Neural progenitor cell (in vitro differentiated cells): ENCODE results near the gene RAP1GDS1. TPM values are rescaled to one million over a fixed set of nuclear protein-coding genes. Genes with fewer than 3 reads are reported as not detected.

ENCODE experiments used
- DNase-seq: peaks from one replicate; pipeline ENCODE4 v3.0.0-alpha.2; 2016; ENCODE audit warnings: low spot score
- H2AFZ ChIP-seq: fragments of 200-600 bp; sonication (generic); replicated peaks from 2 replicates; pipeline ENCODE4 v1.6.1; 2016; ENCODE audit warnings: antibody characterized with exemption
- H3F3A ChIP-seq: fragments of 200-600 bp; sonication (generic); 2 replicates; pipeline ENCODE4 v1.6.1; 2016; ENCODE audit warnings: antibody characterized with exemption, low read depth
- H3K27ac ChIP-seq: fragments of 200-600 bp; sonication (generic); 2 replicates; pipeline ENCODE4 v1.5.1; 2016; ENCODE audit warnings: mild to moderate bottlenecking
- H3K27me3 ChIP-seq: fragments of 200-600 bp; sonication (generic); 2 replicates; pipeline ENCODE4 v1.6.1; 2016; ENCODE audit warnings: mild to moderate bottlenecking, moderate library complexity
- H3K36me3 ChIP-seq: fragments of 200-600 bp; sonication (generic); 2 replicates; pipeline ENCODE4 v1.5.1; 2016
- H3K4me1 ChIP-seq: fragments of 200-600 bp; sonication (generic); 2 replicates; pipeline ENCODE4 v1.6.1; 2016; ENCODE audit warnings: mixed run types
- H3K4me2 ChIP-seq: fragments of 200-600 bp; sonication (generic); 2 replicates; pipeline ENCODE4 v1.6.1; 2016
- H3K4me3 ChIP-seq: fragments of 200-600 bp; sonication (generic); 2 replicates; pipeline ENCODE4 v1.5.1; 2016
- H3K79me2 ChIP-seq: fragments of 200-600 bp; sonication (generic); 2 replicates; pipeline ENCODE4 v1.6.1; 2016; ENCODE audit warnings: low read depth
- H3K9ac ChIP-seq: fragments of 200-600 bp; sonication (generic); 2 replicates; pipeline ENCODE4 v1.6.1; 2016
- H3K9me3 ChIP-seq: fragments of 200-600 bp; sonication (generic); 2 replicates; pipeline ENCODE4 v1.5.1; 2016; ENCODE audit warnings: low read depth
- H4K20me1 ChIP-seq: fragments of 200-600 bp; sonication (generic); 2 replicates; pipeline ENCODE4 v1.6.1; 2016; ENCODE audit warnings: low read depth
- H3K27ac Mint-ChIP-seq: 3 replicates; pipeline ENCODE4 v1.8.0; 2021; ENCODE audit warnings: mixed read lengths
- H3K27me3 Mint-ChIP-seq: 2 replicates; pipeline ENCODE4 v1.8.0; 2022; ENCODE audit warnings: low read depth, mild to moderate bottlenecking, inconsistent platforms, moderate library complexity, mixed read lengths; ENCODE audit not compliant: insufficient read depth
- H3K36me3 Mint-ChIP-seq: 3 replicates; pipeline ENCODE4 v1.8.0; 2021; ENCODE audit warnings: mixed read lengths
- H3K4me1 Mint-ChIP-seq: 3 replicates; pipeline ENCODE4 v1.8.0; 2021; ENCODE audit warnings: mixed read lengths
- H3K4me3 Mint-ChIP-seq: 3 replicates; pipeline ENCODE4 v1.8.0; 2021; ENCODE audit warnings: mild to moderate bottlenecking, moderate library complexity, mixed read lengths
- H3K9me3 Mint-ChIP-seq: 3 replicates; pipeline ENCODE4 v1.8.0; 2020; ENCODE audit warnings: mixed read lengths
- EZH2 ChIP-seq: fragments of 200-600 bp; sonication (generic); IDR thresholded peaks from 2 replicates; pipeline ENCODE4 v1.6.1; 2017; ENCODE audit warnings: antibody characterized with exemption, mild to moderate bottlenecking, moderate library complexity
- EZH2phosphoT487 ChIP-seq: fragments of 200-600 bp; sonication (generic); IDR thresholded peaks from 2 replicates; pipeline ENCODE4 v1.6.1; 2017; ENCODE audit warnings: antibody characterized with exemption
- total RNA-seq: library from RNA; depleted of rRNA; stranded (reverse); fragments of >200 nt; gene quantifications from 2 replicates; pipeline ENCODE4 v1.2.3, GENCODE V29; 2015; ENCODE audit warnings: low replicate concordance
- TF ChIP-seq, protein P1 (sequence below): fragments of 200-600 bp; sonication (generic); IDR thresholded peaks from 2 replicates; pipeline ENCODE4 v1.5.1; 2017; ENCODE audit warnings: antibody characterized with exemption, mild to moderate bottlenecking

Gene RAP1GDS1, protein sequence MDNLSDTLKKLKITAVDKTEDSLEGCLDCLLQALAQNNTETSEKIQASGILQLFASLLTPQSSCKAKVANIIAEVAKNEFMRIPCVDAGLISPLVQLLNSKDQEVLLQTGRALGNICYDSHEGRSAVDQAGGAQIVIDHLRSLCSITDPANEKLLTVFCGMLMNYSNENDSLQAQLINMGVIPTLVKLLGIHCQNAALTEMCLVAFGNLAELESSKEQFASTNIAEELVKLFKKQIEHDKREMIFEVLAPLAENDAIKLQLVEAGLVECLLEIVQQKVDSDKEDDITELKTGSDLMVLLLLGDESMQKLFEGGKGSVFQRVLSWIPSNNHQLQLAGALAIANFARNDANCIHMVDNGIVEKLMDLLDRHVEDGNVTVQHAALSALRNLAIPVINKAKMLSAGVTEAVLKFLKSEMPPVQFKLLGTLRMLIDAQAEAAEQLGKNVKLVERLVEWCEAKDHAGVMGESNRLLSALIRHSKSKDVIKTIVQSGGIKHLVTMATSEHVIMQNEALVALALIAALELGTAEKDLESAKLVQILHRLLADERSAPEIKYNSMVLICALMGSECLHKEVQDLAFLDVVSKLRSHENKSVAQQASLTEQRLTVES
- 37.4 and 65.1 TPM in 2 replicates for total RNA-seq

DNA sequence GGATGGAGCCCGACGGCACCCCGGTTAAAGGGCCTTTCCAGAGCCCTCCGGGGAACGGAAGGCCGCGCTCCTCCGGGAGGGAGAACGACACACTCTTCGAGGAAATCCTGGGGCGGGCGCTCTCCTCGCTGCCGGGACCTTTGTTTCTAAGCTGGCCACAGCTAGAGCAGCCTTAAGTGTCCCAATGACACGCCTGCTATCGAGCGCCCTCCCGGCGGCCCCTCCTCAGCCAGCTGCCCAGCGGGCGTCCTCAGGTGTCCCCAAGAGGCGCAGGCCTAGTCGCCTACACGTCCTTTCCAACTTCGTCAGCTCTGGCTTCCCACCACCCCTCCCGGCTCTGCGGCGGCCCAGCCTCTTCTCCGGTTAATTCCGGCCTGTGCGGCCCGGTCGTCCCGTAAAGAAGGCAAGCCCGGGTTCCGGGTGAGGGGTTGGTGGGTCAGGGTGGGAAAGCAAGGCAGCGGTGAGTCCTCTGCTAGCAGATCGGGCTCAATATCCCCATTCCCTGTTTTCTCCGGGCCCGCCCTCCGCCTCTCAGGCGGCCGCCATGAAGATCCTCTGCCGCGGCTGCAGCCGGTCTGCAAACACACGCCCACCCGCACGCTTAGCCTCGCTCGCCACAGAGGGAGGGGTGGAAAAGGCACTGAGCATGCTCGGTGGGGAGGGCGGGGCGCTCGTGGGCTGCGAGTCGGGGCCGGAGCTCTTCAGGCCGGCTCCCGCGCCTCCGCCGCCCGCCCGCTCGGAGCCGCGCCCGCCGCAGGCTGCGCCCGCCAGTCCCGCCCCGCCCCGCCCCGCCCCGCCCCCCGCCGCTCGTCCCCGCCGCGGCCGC is at the start of gene RAP1GDS1:
Gene RAP1GDS1 (plus strand): TSS at position 806 of the 826 bp plus-strand sequence. CDS start 182 bp downstream, outside the sequence.
- H3K27ac ChIP-seq, result peak within 1 kb of the TSS; percentile 98
- H3K9me3 ChIP-seq, result no peaks in the 10 kb centered on the region
- H3F3A ChIP-seq, result peaks cover 21% of the 10 kb centered on the region
- peak within 1 kb of the TSS; percentile 98 for H3K4me3 ChIP-seq
- H3K79me2 ChIP-seq, result peaks cover 60% of the 10 kb centered on the region
- Mint-ChIP-seq H3K9me3 (no peaks in the 10 kb centered on the region), H3K27me3 (peaks cover 2% of the 10 kb centered on the region), H3K36me3 (peaks cover 2% of the 10 kb centered on the region), H3K4me3 (peak within 1 kb of the TSS; percentile 96), H3K4me1 (peaks cover 20% of the 10 kb centered on the region), H3K27ac (peak within 1 kb of the TSS; percentile 99)
- DNase-seq, result peak; percentile 97
- H3K36me3 ChIP-seq, result no peaks in the 10 kb centered on the region
- peak within 1 kb of the TSS; percentile 92 for H3K9ac ChIP-seq
- no peak for TF ChIP-seq EZH2phosphoT487
- TF ChIP-seq, protein P1, sequence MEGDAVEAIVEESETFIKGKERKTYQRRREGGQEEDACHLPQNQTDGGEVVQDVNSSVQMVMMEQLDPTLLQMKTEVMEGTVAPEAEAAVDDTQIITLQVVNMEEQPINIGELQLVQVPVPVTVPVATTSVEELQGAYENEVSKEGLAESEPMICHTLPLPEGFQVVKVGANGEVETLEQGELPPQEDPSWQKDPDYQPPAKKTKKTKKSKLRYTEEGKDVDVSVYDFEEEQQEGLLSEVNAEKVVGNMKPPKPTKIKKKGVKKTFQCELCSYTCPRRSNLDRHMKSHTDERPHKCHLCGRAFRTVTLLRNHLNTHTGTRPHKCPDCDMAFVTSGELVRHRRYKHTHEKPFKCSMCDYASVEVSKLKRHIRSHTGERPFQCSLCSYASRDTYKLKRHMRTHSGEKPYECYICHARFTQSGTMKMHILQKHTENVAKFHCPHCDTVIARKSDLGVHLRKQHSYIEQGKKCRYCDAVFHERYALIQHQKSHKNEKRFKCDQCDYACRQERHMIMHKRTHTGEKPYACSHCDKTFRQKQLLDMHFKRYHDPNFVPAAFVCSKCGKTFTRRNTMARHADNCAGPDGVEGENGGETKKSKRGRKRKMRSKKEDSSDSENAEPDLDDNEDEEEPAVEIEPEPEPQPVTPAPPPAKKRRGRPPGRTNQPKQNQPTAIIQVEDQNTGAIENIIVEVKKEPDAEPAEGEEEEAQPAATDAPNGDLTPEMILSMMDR, result no peak
- TF ChIP-seq EZH2, result no peak
- H3K4me2 ChIP-seq, result peak within 1 kb of the TSS; percentile 90
- H3K4me1 ChIP-seq, result peaks cover 19% of the 10 kb centered on the region
- no peaks in the 10 kb centered on the region for H4K20me1 ChIP-seq
- no peaks in the 10 kb centered on the region for H3K27me3 ChIP-seq
- H2AFZ ChIP-seq, result peak within 1 kb of the TSS; percentile 98

DNA sequence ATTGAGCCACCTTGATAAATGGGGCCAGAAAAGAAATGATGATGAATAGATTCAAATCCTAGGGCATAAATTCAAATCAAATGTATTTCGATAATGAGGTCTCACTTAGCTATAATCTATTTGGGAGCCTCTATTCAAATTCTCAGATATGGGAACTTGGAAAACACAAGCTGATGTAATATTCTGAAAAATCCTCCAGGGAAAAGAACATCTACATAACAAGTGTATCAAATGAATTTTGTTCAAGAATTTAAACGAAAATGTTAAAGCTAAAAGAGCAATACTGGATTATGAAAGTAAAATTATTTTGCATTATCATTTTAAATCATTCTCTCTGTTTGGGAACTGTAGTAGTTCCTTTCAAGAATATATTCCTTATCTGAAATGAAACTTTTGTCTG is 38.9 kb upstream of the RAP1GDS1 start:
- no peak overlapping the region for H3K4me3 Mint-ChIP-seq
- Histone ChIP-seq H3K4me1 (no peaks in the 10 kb centered on the region), H3K27me3 (no peaks in the 10 kb centered on the region), H2AFZ (no peak overlapping the region), H3K79me2 (no peaks in the 10 kb centered on the region), H3F3A (no peaks in the 10 kb centered on the region), H4K20me1 (no peaks in the 10 kb centered on the region), H3K9me3 (no peaks in the 10 kb centered on the region), H3K9ac (no peak overlapping the region), H3K27ac (no peak overlapping the region), H3K36me3 (no peaks in the 10 kb centered on the region), H3K4me2 (no peak overlapping the region), H3K4me3 (no peak overlapping the region)
- no peak for TF ChIP-seq EZH2phosphoT487
- no peak for TF ChIP-seq EZH2
- TF ChIP-seq, protein P1, result no peak
- H3K27me3 Mint-ChIP-seq, result no peaks in the 10 kb centered on the region
- no peaks in the 10 kb centered on the region for H3K9me3 Mint-ChIP-seq
- DNase-seq, result no peak
- H3K36me3 Mint-ChIP-seq, result no peaks in the 10 kb centered on the region
- H3K27ac Mint-ChIP-seq, result no peak overlapping the region
- no peaks in the 10 kb centered on the region for H3K4me1 Mint-ChIP-seq

DNA sequence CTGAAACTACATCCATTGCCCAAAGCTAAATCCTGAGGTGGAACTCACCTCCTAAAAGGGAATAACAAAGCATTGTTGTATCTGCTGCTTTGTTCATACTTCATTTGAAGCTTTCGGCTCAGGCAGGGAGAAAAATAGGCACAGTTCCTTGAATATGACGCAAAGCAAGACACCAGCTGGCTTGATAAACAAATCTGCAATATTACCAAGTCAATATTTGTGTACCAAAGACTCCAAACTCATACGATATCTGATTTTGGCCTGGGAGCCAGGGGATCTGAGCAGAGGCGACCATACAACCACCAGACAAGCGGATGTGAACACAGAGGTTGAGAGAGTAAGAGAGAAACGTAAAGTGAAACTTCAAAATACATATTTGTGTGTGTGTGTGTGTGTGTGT is 34.8 kb upstream of the RAP1GDS1 start:
- H3K79me2 ChIP-seq, result no peaks in the 10 kb centered on the region
- H2AFZ ChIP-seq, result peak overlapping the region; percentile 71
- no peak overlapping the region for H3K9ac ChIP-seq
- H3K27me3 Mint-ChIP-seq, result no peaks in the 10 kb centered on the region
- no peaks in the 10 kb centered on the region for H3K4me1 ChIP-seq
- DNase-seq, result no peak
- H3K4me2 ChIP-seq, result no peak overlapping the region
- H3F3A ChIP-seq, result no peaks in the 10 kb centered on the region
- H3K36me3 Mint-ChIP-seq, result no peaks in the 10 kb centered on the region
- no peaks in the 10 kb centered on the region for H3K4me1 Mint-ChIP-seq
- H3K4me3 Mint-ChIP-seq, result no peak overlapping the region
- no peak overlapping the region for H3K4me3 ChIP-seq
- H3K27ac Mint-ChIP-seq, result no peak overlapping the region
- H3K27ac ChIP-seq, result no peak overlapping the region
- no peaks in the 10 kb centered on the region for H3K9me3 Mint-ChIP-seq
- no peaks in the 10 kb centered on the region for H3K27me3 ChIP-seq
- H3K36me3 ChIP-seq, result no peaks in the 10 kb centered on the region
- no peaks in the 10 kb centered on the region for H4K20me1 ChIP-seq
- TF ChIP-seq EZH2 (no peak), EZH2phosphoT487 (no peak)
- TF ChIP-seq, protein P1, result no peak
- H3K9me3 ChIP-seq, result no peaks in the 10 kb centered on the region
